ENCODE data around the gene BTAF1. TPM values are rescaled to one million over a fixed set of nuclear protein-coding genes. Genes with fewer than 3 reads are reported as not detected.

The BTAF1 gene
- total RNA-seq, 6 experiments from 2014 or later: 18.1 to 20.8 (median 20.4) TPM

DNA sequence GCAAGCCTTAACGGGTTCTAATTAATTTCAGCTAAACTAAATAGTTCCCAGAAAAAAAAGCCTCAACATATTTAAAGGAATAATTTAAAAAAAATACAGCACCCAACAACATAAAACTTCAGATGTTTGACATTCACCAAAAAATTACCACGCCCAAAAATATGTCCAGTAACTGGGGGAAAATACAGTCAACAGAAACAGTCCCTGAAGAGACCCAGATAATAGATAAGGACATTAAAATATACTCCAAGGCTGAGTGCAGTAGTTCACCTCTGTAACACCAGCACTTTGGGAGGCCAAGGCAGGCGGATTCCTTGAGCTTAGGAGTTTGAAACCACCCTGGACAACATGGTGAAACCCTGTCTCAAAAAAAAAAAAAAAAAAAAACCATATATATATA, 78.0 kb downstream of the BTAF1 start:
- H3K4me1 Mint-ChIP-seq (ENCODE audit: low read depth): peaks cover 7% of the 10 kb centered on the region; the same call in 1 of the 2 replicates
- no peak overlapping the region for H3K4me3 Mint-ChIP-seq
- peaks cover 11% of the 10 kb centered on the region for H3K9me3 Mint-ChIP-seq
- H3K36me3 Mint-ChIP-seq (ENCODE audit: low read depth): peaks cover 70% of the 10 kb centered on the region
- no peak overlapping the region for H3K27ac Mint-ChIP-seq
- DNase-seq: no peak
- no peaks in the 10 kb centered on the region for H3K27me3 Mint-ChIP-seq (ENCODE audit: insufficient read depth)
- TF ChIP-seq, protein P1, sequence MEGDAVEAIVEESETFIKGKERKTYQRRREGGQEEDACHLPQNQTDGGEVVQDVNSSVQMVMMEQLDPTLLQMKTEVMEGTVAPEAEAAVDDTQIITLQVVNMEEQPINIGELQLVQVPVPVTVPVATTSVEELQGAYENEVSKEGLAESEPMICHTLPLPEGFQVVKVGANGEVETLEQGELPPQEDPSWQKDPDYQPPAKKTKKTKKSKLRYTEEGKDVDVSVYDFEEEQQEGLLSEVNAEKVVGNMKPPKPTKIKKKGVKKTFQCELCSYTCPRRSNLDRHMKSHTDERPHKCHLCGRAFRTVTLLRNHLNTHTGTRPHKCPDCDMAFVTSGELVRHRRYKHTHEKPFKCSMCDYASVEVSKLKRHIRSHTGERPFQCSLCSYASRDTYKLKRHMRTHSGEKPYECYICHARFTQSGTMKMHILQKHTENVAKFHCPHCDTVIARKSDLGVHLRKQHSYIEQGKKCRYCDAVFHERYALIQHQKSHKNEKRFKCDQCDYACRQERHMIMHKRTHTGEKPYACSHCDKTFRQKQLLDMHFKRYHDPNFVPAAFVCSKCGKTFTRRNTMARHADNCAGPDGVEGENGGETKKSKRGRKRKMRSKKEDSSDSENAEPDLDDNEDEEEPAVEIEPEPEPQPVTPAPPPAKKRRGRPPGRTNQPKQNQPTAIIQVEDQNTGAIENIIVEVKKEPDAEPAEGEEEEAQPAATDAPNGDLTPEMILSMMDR (IDR thresholded peaks at IDR 0.05): no peak

DNA sequence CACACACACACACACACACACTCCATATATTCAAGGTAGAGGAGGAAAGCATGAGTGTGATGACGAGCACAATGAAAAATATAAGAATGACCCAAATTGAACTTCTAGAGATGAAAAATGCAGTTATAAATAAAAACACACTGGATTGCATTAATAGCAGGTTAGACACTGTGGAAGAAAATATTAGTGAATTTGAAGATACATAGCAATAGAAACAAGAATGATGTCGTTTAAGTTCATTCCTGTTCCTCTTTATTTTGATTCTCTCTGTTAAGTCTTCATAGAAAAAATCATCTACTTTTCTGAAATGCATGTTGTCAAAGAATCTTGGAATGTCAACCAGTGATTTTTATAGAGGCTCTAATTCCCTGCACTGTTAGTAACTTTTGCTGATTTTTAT, 78.4 kb downstream of the BTAF1 start:
- Mint-ChIP-seq H3K27ac (no peak overlapping the region), H3K4me3 (no peak overlapping the region), H3K27me3 (ENCODE audit: insufficient read depth) (no peaks in the 10 kb centered on the region), H3K36me3 (ENCODE audit: low read depth) (peaks cover 69% of the 10 kb centered on the region), H3K4me1 (ENCODE audit: low read depth) (peaks cover 7% of the 10 kb centered on the region; the same call in 1 of the 2 replicates), H3K9me3 (peaks cover 11% of the 10 kb centered on the region)
- TF ChIP-seq, protein P1 (IDR thresholded peaks at IDR 0.05): no peak
- DNase-seq: no peak

DNA sequence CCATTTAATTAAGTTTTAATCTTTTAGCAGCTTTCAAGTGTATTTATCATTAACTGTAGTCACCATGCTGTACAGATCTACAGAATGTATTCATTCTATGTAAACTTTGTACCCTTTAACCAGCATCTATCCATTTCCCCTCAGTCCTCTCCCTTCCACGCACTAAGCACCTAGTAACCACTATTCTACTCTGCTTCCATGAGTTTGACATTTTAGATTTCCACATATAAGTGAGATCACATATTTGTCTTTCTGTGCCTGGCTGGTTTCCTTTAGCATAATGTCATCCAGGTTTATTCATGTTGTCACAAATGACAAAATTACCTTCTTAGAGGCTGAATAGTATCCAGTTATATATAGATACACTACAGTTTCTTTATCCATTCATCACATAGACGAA, 79.7 kb downstream of the BTAF1 start:
- TF ChIP-seq, protein P1 (IDR thresholded peaks at IDR 0.05): no peak
- peaks cover 11% of the 10 kb centered on the region for H3K9me3 Mint-ChIP-seq
- H3K4me3 Mint-ChIP-seq: no peak overlapping the region
- no peak overlapping the region for H3K27ac Mint-ChIP-seq
- no peak for DNase-seq
- H3K36me3 Mint-ChIP-seq (ENCODE audit: low read depth): peaks cover 61% of the 10 kb centered on the region
- H3K27me3 Mint-ChIP-seq (ENCODE audit: insufficient read depth): no peaks in the 10 kb centered on the region
- H3K4me1 Mint-ChIP-seq (ENCODE audit: low read depth): peaks cover 7% of the 10 kb centered on the region; the same call in 1 of the 2 replicates

DNA sequence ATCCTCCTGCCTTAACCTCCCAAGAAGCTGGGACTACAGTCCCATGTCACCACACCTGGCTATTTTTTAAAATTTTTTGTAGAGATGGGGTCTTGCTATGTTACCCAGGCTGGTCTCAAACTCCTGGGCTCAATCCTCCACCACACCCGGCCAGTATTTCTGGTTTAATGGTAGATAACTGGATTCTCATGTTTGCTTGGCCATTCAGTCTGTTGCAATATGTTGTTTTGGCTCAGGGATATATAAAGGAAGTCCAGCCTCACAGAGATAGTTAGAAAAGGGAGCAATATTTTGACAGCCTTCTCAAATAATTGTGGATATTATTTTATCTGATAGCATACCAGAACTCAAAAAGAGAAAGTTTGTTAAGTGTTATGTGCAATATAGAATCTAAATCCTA, 82.4 kb downstream of the BTAF1 start:
- Mint-ChIP-seq H3K27me3 (ENCODE audit: insufficient read depth) (no peaks in the 10 kb centered on the region), H3K4me1 (ENCODE audit: low read depth) (peaks cover 19% of the 10 kb centered on the region), H3K27ac (no peak overlapping the region), H3K4me3 (no peak overlapping the region), H3K36me3 (ENCODE audit: low read depth) (peaks cover 51% of the 10 kb centered on the region), H3K9me3 (peaks cover 11% of the 10 kb centered on the region)
- TF ChIP-seq, protein P1 (IDR thresholded peaks at IDR 0.05): no peak
- DNase-seq: no peak

DNA sequence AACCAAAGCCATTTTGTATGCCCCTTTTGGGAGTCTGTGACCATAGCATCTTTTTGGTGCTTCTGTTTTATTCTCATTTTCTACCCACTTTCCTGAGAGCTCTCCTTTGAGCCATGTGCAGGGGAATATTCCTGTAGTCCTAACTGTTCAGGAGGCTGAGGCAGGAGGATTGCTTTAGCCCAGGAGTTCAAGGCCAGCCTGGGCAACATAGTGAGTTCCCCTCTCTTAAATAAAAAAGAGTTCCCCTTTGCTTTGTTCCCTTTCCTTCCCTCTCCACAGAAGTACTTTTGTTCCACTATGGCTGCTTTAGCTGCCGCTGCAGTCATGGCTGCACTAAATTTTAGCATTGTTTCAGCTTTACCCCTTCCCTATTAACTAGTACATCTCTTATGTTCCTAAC, 85.9 kb downstream of the BTAF1 start:
- Mint-ChIP-seq H3K27me3 (ENCODE audit: insufficient read depth) (no peaks in the 10 kb centered on the region), H3K4me1 (ENCODE audit: low read depth) (peaks cover 27% of the 10 kb centered on the region), H3K36me3 (ENCODE audit: low read depth) (peaks cover 29% of the 10 kb centered on the region; the same call in 1 of the 2 replicates), H3K4me3 (no peak overlapping the region), H3K27ac (no peak overlapping the region), H3K9me3 (no peaks in the 10 kb centered on the region)
- TF ChIP-seq, protein P1 (IDR thresholded peaks at IDR 0.05): no peak
- DNase-seq: no peak
